NCI-H1048 (cell line): ENCODE results near the gene KSR1.
"Not testable (repeated sequence)": the region's sequence is repeated elsewhere in the genome, so short reads cannot be mapped to it uniquely, and the experiment has no call there.

ENCODE experiments used
- DNase-seq: peaks from one replicate; lab custom pipeline; 2025; lab: John Stamatoyannopoulos, UW

Gene KSR1

DNA sequence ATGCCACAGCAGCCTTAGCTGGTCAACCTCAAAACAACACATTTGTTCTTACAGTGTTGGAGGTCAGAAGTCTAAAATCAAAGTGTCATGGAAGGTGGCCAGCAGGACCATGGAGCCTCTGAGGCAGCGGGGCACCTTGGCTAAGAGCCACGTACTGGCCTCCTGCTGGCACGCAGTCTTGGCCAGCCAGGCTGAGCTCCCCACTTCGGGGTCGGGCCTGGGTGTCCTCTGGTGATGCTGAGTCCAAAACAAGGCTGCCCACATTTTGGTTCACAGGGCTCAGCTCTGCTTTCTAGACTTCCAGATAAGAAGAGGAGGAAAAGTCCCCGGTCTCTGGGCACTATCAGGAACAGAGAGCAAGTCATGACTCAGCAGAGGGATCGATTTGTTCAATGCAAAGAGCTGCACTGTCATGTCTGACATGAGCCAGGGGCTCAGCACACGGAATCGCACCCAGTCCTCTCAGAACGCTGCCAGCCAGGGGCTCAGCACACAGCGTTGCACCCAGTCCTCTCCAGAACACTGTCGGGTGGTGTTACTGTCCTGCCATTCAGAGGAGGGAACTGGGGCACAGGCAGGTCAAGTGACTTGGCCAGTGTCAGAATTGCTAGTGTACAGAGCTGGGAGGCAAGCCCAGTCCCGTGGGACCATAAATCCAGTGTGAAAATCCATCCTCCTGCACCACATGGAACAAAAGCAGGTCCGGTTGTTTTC, 177.2 kb downstream of the KSR1 start:
- DNase-seq: no peak

DNA sequence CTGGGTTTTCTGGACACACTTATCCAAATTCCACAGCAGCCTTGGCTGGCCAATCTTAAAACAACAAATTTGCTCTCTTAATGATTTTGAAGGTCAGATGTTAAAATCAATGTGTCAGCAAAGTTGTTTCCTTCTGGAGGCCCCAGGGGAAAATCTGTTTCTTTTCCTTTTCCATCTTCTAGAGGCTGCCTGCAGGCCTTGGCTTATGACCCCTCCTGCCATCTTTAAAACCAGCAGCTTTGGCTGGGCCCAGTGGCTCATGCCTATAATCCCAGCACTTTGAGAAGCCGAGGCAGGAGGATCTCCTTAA, 177.7 kb downstream of the KSR1 start:
- no peak for DNase-seq

DNA sequence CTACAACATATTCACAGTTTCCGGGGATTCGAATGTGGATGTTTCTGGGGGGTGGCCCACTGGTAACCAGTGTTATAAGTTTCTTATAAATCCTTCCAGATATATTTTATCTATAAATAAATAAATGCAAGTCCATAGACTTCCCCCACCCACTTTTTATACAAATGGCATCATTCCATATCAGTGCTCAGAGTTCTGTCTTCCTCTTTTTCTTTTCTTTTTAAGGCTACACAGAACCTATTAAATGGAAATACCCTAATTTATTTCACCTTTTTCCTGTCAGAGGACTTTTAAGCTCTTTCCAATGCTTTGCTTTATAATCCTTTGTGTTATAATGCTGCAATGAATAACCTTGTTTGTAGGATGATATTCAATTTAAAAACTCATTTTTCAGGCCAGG, 178.5 kb downstream of the KSR1 start:
- no peak for DNase-seq

DNA sequence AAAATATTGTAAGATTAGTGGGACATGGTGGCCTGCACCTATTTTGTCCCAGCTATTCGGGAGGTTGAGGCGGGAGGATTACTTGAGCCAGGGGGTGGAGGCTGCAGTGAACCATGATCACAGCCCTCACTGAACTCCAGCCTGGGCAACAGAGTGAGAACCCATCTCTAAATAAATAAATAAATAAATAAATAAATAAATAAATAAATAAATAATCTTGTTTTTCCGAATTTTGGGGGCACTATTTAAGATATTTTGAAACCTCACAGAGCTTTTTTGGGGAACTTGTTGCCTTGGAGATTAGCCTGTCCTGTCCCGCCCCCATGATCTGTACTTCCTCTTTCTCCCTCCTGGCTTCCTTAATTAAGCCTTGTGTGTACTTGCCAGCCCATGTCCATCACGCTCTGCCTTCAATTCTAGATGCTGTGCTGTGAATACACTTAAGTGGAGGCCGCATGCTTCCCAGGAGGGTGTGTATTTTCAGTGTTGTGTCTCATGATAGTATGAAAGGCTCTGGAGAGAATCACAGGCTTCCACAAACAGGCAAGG, 179.1 kb downstream of the KSR1 start:
- DNase-seq: no peak

DNA sequence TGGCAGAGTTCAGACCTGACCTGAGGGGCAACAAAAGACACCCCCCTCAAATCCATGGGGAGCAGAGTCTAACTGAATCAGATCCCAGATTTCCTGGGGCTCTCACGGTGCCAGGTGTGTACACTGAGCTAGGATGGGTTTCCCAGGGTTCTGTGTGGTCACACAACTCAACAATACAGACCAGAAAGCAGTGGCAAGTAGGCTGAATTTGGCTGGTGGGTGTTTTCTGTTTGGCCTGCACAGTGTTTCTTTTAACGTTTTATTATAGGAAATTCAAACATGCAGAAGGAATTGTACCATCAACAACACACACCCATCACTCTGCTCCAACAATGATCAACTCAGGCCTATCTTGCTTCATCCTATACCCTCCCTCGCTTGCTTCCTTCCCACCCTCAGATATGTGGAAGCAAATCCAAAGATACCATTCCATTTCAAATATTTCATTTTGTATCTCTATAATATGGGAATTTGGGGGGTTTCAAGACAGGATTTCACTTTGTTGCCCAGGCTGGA, 179.8 kb downstream of the KSR1 start:
- DNase-seq: not testable (repeated sequence)

DNA sequence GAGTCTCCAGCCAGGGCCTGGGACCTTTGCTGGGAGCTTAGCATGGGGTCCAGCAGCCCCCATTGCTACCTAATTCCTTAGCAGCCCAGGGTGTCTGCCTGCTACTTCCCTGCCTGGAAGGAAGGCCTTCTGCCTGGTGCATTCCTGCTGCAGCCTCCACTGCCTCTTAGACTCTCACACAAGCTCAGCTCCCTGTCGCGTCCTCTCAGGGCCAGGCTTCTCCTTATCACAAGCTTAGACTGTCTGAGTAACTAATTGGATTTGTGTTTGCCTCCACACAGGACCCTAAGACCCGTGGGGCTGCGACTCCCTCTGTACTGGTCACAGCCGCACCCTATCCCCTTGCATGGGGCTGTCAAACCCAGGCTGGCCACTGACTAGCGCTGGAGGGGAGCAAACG, 181.6 kb downstream of the KSR1 start:
- DNase-seq: not testable (repeated sequence)

DNA sequence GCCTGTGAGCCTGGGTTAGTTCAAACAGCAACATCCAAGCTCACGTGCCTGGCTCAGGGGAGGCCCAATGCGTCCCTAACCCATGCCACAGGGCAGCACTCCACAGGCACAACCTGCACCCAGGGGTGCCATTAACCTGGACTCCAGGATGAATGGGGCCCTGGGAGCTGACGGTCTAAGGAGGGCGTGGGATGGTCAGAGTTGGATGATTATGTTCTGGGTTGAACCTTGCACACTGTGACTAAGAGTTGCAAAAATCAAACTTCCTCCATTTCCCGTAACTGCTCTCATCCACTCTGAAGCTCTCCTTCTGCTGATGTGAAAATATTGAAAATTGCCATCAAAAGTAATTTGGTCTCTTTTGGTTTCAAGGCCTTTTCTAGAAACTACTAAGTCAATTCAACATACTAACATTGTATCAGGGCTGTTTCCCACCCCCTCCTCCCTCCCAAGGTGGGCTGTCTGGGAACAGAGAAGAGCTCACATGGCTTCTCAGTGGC, 182.2 kb downstream of the KSR1 start:
- not testable (repeated sequence) for DNase-seq

DNA sequence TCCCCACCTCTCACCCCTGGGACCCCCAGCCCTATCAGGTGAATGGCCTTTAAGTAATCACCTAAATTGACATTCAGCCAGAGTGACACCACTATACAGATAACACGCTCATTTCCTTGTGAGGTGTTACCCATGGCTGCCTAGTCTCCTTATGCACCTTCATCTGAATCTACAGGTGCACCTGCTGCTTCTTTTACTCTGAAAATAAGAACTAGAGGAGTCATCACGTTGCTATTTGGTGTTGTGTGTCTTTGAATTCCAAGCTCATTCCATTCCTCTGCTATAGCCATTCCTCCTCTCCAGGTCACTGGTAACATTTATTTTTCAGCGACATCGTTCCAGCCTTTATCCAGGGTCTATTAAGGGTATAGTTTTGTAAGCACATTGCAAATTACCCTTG, 184.5 kb downstream of the KSR1 start:
- DNase-seq: no peak

DNA sequence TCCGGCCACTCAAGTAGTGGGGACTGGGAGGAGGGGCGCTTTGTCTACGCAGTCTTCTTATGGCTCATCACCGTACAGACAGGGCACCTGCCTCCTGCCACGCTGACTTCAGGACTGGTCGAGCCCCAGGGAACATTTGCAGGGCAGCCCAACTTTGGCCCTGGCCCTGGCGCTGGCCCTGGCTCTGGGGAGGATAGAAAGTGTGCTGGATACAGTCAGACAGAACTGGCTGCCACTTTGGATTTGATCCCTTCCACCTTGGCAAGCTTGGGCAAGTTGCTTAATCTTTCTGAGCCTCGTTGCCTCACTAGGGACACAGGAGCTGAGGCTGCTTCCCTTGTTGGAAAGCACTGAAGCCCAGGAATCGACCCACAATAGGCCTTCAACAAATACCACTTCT, 188.3 kb downstream of the KSR1 start:
- DNase-seq: no peak

DNA sequence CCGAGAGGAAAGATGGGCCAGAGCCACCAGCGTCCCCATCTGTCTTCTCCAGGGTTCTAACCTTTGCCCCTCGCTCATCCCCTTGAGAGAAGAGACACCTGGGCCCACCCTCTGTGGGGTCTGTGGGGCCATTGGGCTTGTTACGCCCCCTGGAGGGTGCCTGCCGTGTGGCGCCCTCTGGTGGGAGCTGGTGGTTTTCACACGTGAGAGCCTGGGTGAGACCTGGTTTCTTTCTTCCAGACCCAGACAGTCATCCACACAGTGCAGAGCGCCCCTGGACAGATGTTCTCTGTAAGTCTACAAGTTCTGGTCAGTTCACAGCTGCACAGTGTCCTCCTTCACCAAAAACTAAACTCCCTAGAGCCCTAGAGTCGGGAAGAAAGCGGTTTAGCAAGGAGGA, 189.4 kb downstream of the KSR1 start:
- not testable (repeated sequence) for DNase-seq

DNA sequence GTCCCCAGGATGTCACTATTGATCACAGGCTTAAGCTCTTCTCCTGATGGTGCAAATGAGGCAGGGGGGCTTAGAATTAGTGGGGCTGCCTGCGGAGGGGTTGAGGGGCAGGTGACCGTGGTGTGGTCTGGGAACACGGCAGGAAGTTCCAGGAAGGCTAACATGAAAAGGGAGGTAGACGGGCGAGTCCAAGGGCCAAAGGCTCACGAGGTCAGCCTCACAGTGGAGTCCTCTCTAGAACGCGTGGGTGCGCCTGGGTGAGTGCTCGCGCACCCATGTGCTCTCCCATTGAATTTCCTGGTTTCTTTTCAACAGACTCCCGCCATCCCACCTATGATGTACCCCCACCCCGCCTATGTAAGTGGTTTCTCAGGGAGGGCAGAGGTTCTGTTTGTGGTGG, 190.0 kb downstream of the KSR1 start:
- DNase-seq: no peak

DNA sequence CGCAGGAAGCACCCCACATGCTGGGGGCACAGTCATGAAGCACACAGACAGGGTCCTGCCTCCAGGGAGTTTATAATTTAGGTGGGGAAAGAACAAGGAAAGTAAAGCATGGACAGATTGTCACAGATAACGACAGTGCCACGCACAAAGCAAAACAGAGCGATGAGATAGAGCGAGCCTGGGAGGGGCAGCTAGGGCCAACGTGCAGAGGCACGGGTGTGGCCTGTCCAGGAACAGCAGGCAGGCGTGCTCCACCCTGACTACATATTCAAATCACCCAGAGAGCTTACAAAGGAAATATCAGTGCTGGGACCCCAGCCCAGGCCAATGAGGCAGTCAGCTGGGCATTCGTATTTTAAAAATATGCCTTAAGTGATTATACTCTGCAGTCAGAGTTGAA, 191.5 kb downstream of the KSR1 start:
- no peak for DNase-seq

DNA sequence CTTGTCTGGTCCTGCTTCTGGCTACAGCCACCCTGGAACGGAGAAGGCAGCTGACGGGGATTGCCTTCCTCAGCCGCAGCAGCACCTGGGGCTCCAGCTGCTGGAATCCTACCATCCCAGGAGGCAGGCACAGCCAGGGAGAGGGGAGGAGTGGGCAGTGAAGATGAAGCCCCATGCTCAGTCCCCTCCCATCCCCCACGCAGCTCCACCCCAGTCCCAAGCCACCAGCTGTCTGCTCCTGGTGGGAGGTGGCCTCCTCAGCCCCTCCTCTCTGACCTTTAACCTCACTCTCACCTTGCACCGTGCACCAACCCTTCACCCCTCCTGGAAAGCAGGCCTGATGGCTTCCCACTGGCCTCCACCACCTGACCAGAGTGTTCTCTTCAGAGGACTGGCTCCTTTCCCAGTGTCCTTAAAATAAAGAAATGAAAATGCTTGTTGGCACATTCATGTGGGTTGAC, 192.9 kb downstream of the KSR1 start:
- DNase-seq: not testable (repeated sequence)

DNA sequence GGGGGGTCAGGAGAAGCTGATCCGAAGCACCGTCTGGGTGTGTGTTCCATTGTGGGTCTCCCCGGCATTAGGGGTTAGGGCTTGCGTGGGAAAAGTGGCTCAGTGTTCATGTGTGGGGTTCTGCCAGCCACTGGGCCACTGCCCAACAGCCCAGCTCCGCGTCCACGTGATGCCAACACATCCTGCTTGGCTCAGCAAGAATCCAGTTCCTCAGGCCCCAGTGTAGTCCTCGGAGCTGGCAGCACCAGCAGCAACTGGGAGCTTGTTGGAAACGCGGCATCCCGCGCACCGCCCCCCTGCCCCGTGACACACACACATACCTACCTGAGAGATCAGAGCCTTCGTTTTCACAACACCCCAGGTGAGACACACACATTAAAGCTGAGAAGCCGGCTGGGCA, 193.7 kb downstream of the KSR1 start:
- no peak for DNase-seq

DNA sequence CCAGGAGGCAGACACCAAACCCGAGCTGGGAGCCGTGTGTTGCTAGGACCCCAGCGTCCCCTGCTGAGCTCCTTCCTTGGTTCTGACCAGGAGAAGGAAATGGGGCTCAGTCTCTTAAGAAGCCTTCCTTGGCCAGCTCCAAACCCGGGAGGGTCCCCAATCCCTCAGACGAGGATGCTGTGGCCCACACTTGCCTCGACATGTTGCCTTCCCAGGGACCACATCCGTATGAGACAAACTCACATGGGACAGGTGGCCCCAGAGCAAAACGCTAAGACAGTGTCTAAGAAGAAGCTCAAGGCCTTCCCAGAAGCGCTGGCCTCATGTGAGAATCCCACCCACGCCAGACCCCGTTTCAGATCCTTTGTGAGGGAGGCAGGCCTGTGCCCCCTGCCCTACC, 194.6 kb downstream of the KSR1 start:
- DNase-seq: no peak

DNA sequence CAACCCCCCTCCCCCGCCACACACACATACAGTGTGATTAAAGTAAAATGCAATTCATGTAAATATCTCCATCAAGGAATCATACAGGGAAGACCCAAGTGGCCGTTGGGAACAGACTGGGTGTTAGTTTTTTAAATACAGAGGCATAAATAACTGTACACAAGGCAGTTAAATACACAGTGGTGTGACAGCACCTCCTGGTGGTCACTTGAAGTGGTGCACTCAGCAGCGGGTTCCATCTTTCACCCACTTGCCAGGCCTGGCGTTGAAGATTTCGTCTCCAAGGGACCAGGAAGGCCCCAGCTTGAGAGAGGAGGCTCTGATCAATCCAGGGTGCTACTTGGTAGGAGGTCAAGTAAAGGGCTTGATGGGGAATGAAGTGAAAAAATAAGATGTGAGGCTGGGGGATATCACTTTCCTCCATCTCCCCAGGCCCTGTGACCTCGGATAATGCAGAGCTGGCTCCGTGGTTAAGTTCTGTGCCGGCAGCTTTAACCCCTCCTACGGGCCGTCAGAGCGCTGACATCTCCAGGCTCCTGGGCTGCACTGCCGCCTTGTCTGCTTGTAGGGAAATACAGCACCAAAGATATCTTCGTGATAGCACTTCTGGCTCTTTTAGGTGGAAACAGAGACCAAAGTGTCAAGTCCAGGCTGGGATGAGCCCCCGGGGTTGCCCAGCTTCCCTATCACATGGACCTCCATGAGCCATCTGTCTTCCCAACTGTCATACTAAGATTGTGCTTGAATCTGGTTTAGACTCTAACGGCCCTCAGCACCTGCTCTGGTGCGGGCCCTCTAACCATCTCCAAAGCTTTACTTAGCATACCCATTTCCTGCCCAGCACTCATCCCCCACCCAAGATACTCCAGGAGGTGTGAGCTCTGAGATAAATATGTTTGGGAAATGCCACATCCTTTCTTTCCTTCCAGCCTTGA, 195.4 kb downstream of the KSR1 start:
- no peak for DNase-seq

DNA sequence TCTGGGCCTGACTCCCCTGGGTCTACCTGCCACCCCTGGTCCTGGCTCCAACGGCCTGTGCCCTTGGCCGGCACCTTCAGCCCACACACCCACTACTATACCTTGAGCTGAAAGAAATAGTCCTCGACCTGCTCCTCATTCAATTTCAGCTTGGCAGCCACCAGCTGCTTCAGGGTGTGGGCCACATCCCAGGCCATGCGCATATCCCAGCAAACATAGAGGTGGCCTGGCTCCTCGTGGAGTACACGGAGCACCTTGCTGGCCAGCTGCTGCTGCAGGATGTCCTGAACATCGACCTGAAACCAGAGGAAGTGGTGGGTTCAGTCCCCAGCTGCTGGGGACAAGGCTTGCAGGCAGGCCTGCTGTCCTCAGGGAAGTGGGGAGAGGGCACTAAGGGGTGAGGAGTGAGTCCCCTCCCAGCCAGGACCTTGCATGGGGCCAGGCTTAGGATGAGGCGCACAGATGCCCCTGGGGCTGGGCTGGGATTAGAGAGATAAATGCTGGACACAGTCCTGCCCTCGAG, 197.3 kb downstream of the KSR1 start:
- not testable (repeated sequence) for DNase-seq

DNA sequence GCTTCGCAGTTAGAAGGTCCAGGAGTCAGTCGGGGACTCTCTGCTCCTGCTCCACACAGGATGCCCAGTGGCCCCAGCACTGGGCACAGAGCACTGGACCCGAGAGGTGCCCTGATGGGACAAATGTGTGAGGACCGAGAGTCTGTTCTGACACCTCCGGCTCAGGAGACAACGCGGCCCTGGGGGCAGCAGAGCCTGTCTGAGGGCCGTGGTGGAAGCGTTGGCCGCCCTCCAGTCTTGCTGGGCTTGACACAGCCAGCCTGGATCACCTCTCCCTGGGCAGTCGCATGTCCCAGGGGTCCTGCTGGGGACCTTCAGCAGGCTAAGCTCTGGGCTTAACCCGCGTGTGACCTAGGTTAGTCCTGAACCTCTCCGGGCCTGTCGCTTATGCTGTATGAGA, 197.9 kb downstream of the KSR1 start:
- DNase-seq: no peak

DNA sequence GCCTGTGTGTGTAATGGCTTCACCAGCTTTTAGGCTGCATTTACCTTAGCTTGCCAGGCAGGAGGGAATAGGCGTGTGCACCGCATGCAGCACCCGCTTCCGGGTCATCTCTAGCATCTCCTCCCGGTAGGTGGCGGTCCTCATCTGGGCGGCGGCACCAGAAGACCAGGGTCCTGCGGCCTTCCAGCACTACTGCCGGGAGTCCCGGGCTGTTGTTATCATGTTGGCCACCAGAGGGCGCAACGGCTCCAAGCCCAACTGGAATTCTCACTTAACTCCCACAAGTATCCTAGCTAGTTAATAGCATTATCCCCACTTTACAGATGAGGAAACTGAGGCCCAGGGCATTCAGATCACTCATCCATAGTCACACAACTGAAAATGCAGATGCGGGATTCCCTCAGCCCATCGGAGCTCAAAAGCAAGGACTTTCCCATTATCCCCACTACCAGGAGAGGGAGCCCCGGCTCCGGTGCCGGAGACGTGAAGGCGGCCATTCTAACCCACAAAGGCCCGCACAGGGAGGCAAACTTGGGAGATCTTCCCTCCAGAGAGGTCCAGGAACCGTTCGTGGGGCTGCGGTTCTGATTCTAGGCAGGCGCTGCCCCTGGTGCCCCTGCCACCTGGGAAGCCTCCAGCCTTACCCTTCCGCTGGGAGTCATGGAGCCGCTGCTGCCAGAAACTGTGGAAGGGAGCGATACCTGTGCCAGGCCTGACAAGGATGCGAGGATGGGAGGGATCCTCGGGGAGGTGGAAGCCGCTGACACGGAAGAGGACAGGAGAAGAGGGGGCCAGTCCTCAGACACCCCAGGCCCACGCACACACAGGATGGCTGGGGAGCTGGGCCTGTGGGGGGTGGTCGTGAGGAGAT, 198.6 kb downstream of the KSR1 start:
- DNase-seq: peak; percentile 46

DNA sequence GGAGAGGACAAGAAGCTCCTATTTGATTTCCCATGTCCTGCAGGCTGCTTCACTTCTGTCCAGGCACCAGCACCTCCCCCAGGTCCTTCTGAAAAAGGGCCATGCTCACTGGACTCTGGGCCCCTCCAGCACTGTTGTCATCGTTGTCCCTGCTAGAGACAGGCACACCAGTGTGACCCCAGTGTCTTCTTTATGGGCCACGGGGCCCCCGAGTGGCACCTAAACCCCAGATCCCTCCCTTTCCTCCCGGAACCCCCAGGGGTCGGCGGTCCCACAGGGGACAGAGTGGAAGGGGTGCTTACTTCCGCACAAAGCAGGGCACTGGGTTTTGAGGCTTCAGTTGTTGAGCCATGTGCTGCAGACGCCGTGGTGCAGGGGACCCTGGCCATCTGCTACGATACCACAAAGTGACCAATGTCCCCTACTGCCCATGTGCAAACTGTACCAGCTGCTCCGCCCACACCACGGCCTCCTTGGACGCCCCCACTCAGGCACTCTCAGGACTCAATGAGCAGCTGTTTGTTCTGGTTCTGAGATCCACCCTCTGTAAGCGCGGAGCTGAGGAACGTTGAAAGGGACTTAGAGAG, 199.4 kb downstream of the KSR1 start:
- DNase-seq: not testable (repeated sequence)

DNA sequence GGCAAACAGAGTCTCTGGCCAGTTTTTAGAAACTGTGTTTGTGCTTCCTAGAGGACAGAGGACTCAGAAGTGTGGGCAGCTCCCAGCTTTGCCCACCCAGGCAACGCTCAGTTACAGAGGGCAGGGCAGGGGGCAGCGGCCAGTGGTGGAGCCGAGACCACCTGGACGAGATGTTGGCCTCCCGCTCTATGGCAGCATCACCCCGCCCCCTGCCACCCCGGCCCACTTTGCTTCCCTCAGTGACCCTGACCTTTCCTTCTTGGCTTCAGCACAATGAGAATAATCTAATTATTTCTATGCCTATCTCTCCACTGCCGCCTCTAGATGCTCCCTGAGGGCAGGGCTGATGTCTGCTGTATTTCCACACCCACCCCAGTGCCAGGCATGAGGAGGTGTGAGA, 200.4 kb downstream of the KSR1 start:
- DNase-seq: not testable (repeated sequence)
